ENCODE measurements around the gene EMC9. TPM values are rescaled to one million over a fixed set of nuclear protein-coding genes. Genes with fewer than 3 reads are reported as not detected.
"Not testable (repeated sequence)": the region's sequence is repeated elsewhere in the genome, so short reads cannot be mapped to it uniquely, and the experiment has no call there.

EMC9 gene
- polyA plus RNA-seq, 3 donors, result 6.4 to 9.4 (median 8.5) TPM

GRCh38 chr14:24106672-24107271 is 34.6 kb downstream of the EMC9 start:
- H3K4me3 Mint-ChIP-seq, result no peak overlapping the region
- TF ChIP-seq CTCF (IDR thresholded peaks at IDR 0.05), result no peak
- peaks cover 0 to 7% (median 2%) of the 10 kb centered on the region in 7 donors for H3K9me3 Mint-ChIP-seq
- WGBS (ENCODE audit: insufficient coverage), result no CpG with 5 or more reads among the region's 4 CpGs
- H3K36me3 Mint-ChIP-seq, result peaks cover 30 to 32% of the 10 kb centered on the region in 2 donors
- Histone ChIP-seq H3K27ac (ENCODE audit: low read depth in 1 of 2, low read length in 2 of 2) (no peak overlapping the region), H3K9ac (ENCODE audit: insufficient read depth, low read length, poor library complexity, severe bottlenecking) (no peak overlapping the region), H3K4me3 (replicated peaks in 1 of 3; ENCODE audit: low read depth in 2 of 3, low read length in 3 of 3) (no peak overlapping the region), H3K27me3 (ENCODE audit: control insufficient read depth in 2 of 2, insufficient read depth in 2 of 2, low read length in 2 of 2) (no peaks in the 10 kb centered on the region), H3K4me1 (ENCODE audit: control insufficient read depth in 1 of 2, insufficient read depth in 2 of 2, low read length in 2 of 2) (peaks cover 5 to 8% of the 10 kb centered on the region in 2 donors), H4K20me1 (ENCODE audit: insufficient read depth, low read length) (no peaks in the 10 kb centered on the region), H3K79me2 (ENCODE audit: insufficient read depth, low read length) (no peaks in the 10 kb centered on the region), H3K9me3 (replicated peaks in 1 of 2; ENCODE audit: control insufficient read depth in 1 of 2, insufficient read depth in 1 of 2, low read length in 2 of 2) (no peaks in the 10 kb centered on the region), H3K36me3 (replicated peaks in 1 of 2; ENCODE audit: control insufficient read depth in 1 of 2, insufficient read depth in 2 of 2, low read length in 2 of 2) (peaks cover 19 to 34% of the 10 kb centered on the region in 2 donors), H2AFZ (ENCODE audit: insufficient read depth, low read depth, low read length, poor library complexity, severe bottlenecking) (no peak overlapping the region), H3K4me2 (replicated peaks; ENCODE audit: extremely low read depth, low read length, poor library complexity, severe bottlenecking) (no peak overlapping the region)
- H3K27me3 Mint-ChIP-seq (ENCODE audit: low read depth in 3 of 3), result peaks cover 0 to 1% (median 0%) of the 10 kb centered on the region in 3 donors
- intact Hi-C loops (cut with micrococcal nuclease), result loop anchor here (5.0 to 10.0 kb wide), 3 partner anchors 49 to 122 kb away; partner anchors contain the start of gene DHRS4L2 (in 1 of the 2)
- peaks cover 12% of the 10 kb centered on the region for H3K4me1 Mint-ChIP-seq
- no peak overlapping the region for H3K27ac Mint-ChIP-seq
- DNase-seq, result no peak

GRCh38 chr14:24105609-24106239 is 35.7 kb downstream of the EMC9 start:
- not testable (repeated sequence) for H3K4me3 ChIP-seq (replicated peaks in 1 of 3; ENCODE audit: low read depth in 2 of 3, low read length in 3 of 3); H3K4me1 ChIP-seq (ENCODE audit: control insufficient read depth in 1 of 2, insufficient read depth in 2 of 2, low read length in 2 of 2); H2AFZ ChIP-seq (ENCODE audit: insufficient read depth, low read depth, low read length, poor library complexity, severe bottlenecking); H3K9ac ChIP-seq (ENCODE audit: insufficient read depth, low read length, poor library complexity, severe bottlenecking); H4K20me1 ChIP-seq (ENCODE audit: insufficient read depth, low read length); H3K9me3 ChIP-seq (replicated peaks in 1 of 2; ENCODE audit: control insufficient read depth in 1 of 2, insufficient read depth in 1 of 2, low read length in 2 of 2); H3K4me3 Mint-ChIP-seq; H3K9me3 Mint-ChIP-seq; H3K4me2 ChIP-seq (replicated peaks; ENCODE audit: extremely low read depth, low read length, poor library complexity, severe bottlenecking); H3K27me3 Mint-ChIP-seq (ENCODE audit: low read depth in 3 of 3); H3K27me3 ChIP-seq (ENCODE audit: control insufficient read depth in 2 of 2, insufficient read depth in 2 of 2, low read length in 2 of 2); DNase-seq; H3K79me2 ChIP-seq (ENCODE audit: insufficient read depth, low read length)
- H3K36me3 Mint-ChIP-seq, result peaks cover 38 to 42% of the 10 kb centered on the region in 2 donors
- peaks cover 13% of the 10 kb centered on the region for H3K4me1 Mint-ChIP-seq
- WGBS (ENCODE audit: insufficient coverage), result 93% methylated on average over 3 of the region's 8 CpGs
- H3K27ac ChIP-seq (ENCODE audit: low read depth in 1 of 2, low read length in 2 of 2), result peak overlapping the region in 1 of 2 donors; percentile 6
- peaks cover 26 to 44% of the 10 kb centered on the region in 2 donors for H3K36me3 ChIP-seq (replicated peaks in 1 of 2; ENCODE audit: control insufficient read depth in 1 of 2, insufficient read depth in 2 of 2, low read length in 2 of 2)
- intact Hi-C loops (cut with micrococcal nuclease), result loop anchor here (5.0 to 10.0 kb wide), 3 partner anchors 48 to 121 kb away; partner anchors contain the start of gene DHRS4L2 (in 1 of the 2)
- peak overlapping the region in 2 of 7 donors; percentile 18 to 60 for H3K27ac Mint-ChIP-seq

All from CD14-positive monocyte (primary cell).